Panc1 (cell line): ENCODE results near the gene CNGA4. TPM values are rescaled to one million over a fixed set of nuclear protein-coding genes. Genes with fewer than 3 reads are reported as not detected.

Source experiments
- ATAC-seq: fragments of 200-7000 bp; cut with Tn5 transposase; 2 replicates; pipeline ENCODE4 v1.9.1; 2020; ENCODE audit warnings: mild to moderate bottlenecking, moderate library complexity
- BruUV-seq: library from RNA; stranded (reverse); fragments of 400-500 nt; replicated peaks from 2 replicates; lab custom pipeline; 2021; lab: Mats Ljungman, UMichigan
- CTCF ChIA-PET: fragments of 300-600 bp; sonication (Branson Sonifier 250); formaldehyde crosslinking; loops from one replicate; lab custom pipeline; 2022; ENCODE audit warnings: antibody characterized with exemption; lab: Charles Lee
- POLR2A ChIA-PET: fragments of 300-600 bp; sonication (Branson Sonifier 250); formaldehyde crosslinking; loops from one replicate; lab custom pipeline; 2022; ENCODE audit warnings: antibody characterized with exemption; lab: Charles Lee
- DNase-seq: peaks from one replicate; pipeline ENCODE4 v3.0.0-alpha.2; 2010; ENCODE audit warnings: low read depth, low spot score
- H3K27ac ChIP-seq: 2 replicates; pipeline ENCODE4 v1.5.1; 2011; ENCODE audit warnings: mild to moderate bottlenecking, low read length, inconsistent platforms
- H3K27me3 ChIP-seq: fragments of 200-500 bp; sonication (Bioruptor generic); 2 replicates; pipeline ENCODE4 v1.6.0; 2014; ENCODE audit warnings: low read length, inconsistent platforms; ENCODE audit not compliant: control insufficient read depth, insufficient read depth
- H3K36me3 ChIP-seq: fragments of 200-500 bp; sonication (Bioruptor generic); 2 replicates; pipeline ENCODE4 v1.5.1; 2014; ENCODE audit warnings: inconsistent platforms, mild to moderate bottlenecking, low read length, moderate library complexity; ENCODE audit not compliant: control insufficient read depth, insufficient read depth
- H3K4me1 ChIP-seq: 2 replicates; pipeline ENCODE4 v1.5.1; 2011; ENCODE audit warnings: inconsistent platforms, mild to moderate bottlenecking, low read length, moderate library complexity; ENCODE audit not compliant: control insufficient read depth, insufficient read depth
- H3K4me3 ChIP-seq, 2 experiments: 2 replicates each; pipeline ENCODE4 v1.5.1; 2011 to 2012; ENCODE audit warnings: low read depth in 2 of 2, low read length in 2 of 2, mild to moderate bottlenecking in 2 of 2, inconsistent platforms in 1 of 2, moderate library complexity in 1 of 2
- H3K9me3 ChIP-seq: fragments of 200-500 bp; sonication (Bioruptor generic); 2 replicates; pipeline ENCODE4 v1.5.1; 2014; ENCODE audit warnings: low read depth, mild to moderate bottlenecking, inconsistent platforms, low read length, moderate library complexity; ENCODE audit not compliant: control insufficient read depth, insufficient read depth
- POLR2AphosphoS5 ChIP-seq: IDR thresholded peaks from 2 replicates; pipeline ENCODE4 v1.6.1; 2012; ENCODE audit warnings: mild to moderate bottlenecking, low read depth, low read length, moderate library complexity
- SIN3A ChIP-seq: IDR thresholded peaks from 2 replicates; pipeline ENCODE4 v1.6.1; 2012; ENCODE audit warnings: low read depth, mild to moderate bottlenecking, low read length, moderate library complexity, borderline replicate concordance; ENCODE audit not compliant: insufficient read depth
- TCF7L2 ChIP-seq: IDR thresholded peaks from 2 replicates; pipeline ENCODE4 v1.6.1; 2011; ENCODE audit warnings: mild to moderate bottlenecking, low read depth, low read length, inconsistent platforms
- in situ Hi-C: cut with HindIII; loops from 2 replicates; pipeline ENCODE4 v1.10.0; 2016; ENCODE audit warnings: low sequenced_read_pairs, low pct_unique_long_range_greater_than_20kb
- intact Hi-C: fragments of 100-400 bp; cut with micrococcal nuclease; formaldehyde crosslinking; loops from one replicate; pipeline ENCODE4 v1.10.0; 2022; ENCODE audit not compliant: unreplicated experiment
- total RNA-seq: library from RNA; stranded (reverse); gene quantifications from one replicate; pipeline ENCODE4 v1.2.1, GENCODE V29; 2021; ENCODE audit not compliant: unreplicated experiment
- TF ChIP-seq, protein P1 (sequence below): fragments of 450-650 bp; IDR thresholded peaks from 2 replicates; pipeline ENCODE4 v1.5.1; 2017; ENCODE audit warnings: mild to moderate bottlenecking
- TF ChIP-seq, protein P2 (sequence below), 2 experiments: IDR thresholded peaks; 2 replicates each; pipeline ENCODE4 v1.6.1; 2011 to 2012; ENCODE audit warnings: low read depth in 2 of 2, control low read depth in 1 of 2, low read length in 1 of 2, mild to moderate bottlenecking in 1 of 2, moderate library complexity in 1 of 2; ENCODE audit not compliant: insufficient read depth in 1 of 2

Gene CNGA4
- total RNA-seq, 1 experiment from 2014 or later = 0.62 TPM

DNA sequence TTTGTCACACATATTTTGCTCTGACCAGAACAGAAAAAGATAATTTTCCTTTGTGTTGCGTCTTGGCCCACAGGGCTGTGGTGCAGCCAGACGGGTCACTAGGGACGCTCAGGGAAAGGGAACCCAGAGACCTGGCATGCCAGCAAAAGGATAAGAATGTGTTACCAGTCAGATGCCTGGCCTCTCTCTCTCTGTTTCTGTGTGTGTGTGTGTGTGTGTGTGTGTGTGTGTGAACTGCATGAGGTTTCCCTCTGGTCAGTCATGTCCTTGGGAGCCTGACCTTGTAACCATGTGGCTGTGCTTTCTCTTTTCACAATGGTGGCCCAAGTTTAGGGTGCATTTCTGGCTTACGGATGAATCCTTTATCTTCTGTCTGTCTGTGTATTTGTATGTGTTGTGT, 46.1 kb downstream of the CNGA4 start:
- no peaks in the 10 kb centered on the region for H3K4me1 ChIP-seq
- DNase-seq (no peak), ATAC-seq (no peak)
- peaks cover 29% of the 10 kb centered on the region for H3K27me3 ChIP-seq
- no peak overlapping the region for H3K4me3 ChIP-seq
- intact Hi-C loops (no loop called here), in situ Hi-C loops (no loop called here)
- BruUV-seq = no TSS peak
- ChIA-PET CTCF (no interaction called here), POLR2A (no interaction called here)
- no peaks in the 10 kb centered on the region for H3K36me3 ChIP-seq
- no peaks in the 10 kb centered on the region for H3K9me3 ChIP-seq
- H3K27ac ChIP-seq = no peak overlapping the region
- no peak for TF ChIP-seq TCF7L2
- TF ChIP-seq, protein P1, sequence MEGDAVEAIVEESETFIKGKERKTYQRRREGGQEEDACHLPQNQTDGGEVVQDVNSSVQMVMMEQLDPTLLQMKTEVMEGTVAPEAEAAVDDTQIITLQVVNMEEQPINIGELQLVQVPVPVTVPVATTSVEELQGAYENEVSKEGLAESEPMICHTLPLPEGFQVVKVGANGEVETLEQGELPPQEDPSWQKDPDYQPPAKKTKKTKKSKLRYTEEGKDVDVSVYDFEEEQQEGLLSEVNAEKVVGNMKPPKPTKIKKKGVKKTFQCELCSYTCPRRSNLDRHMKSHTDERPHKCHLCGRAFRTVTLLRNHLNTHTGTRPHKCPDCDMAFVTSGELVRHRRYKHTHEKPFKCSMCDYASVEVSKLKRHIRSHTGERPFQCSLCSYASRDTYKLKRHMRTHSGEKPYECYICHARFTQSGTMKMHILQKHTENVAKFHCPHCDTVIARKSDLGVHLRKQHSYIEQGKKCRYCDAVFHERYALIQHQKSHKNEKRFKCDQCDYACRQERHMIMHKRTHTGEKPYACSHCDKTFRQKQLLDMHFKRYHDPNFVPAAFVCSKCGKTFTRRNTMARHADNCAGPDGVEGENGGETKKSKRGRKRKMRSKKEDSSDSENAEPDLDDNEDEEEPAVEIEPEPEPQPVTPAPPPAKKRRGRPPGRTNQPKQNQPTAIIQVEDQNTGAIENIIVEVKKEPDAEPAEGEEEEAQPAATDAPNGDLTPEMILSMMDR = no peak
- TF ChIP-seq POLR2AphosphoS5 = no peak
- TF ChIP-seq, protein P2, sequence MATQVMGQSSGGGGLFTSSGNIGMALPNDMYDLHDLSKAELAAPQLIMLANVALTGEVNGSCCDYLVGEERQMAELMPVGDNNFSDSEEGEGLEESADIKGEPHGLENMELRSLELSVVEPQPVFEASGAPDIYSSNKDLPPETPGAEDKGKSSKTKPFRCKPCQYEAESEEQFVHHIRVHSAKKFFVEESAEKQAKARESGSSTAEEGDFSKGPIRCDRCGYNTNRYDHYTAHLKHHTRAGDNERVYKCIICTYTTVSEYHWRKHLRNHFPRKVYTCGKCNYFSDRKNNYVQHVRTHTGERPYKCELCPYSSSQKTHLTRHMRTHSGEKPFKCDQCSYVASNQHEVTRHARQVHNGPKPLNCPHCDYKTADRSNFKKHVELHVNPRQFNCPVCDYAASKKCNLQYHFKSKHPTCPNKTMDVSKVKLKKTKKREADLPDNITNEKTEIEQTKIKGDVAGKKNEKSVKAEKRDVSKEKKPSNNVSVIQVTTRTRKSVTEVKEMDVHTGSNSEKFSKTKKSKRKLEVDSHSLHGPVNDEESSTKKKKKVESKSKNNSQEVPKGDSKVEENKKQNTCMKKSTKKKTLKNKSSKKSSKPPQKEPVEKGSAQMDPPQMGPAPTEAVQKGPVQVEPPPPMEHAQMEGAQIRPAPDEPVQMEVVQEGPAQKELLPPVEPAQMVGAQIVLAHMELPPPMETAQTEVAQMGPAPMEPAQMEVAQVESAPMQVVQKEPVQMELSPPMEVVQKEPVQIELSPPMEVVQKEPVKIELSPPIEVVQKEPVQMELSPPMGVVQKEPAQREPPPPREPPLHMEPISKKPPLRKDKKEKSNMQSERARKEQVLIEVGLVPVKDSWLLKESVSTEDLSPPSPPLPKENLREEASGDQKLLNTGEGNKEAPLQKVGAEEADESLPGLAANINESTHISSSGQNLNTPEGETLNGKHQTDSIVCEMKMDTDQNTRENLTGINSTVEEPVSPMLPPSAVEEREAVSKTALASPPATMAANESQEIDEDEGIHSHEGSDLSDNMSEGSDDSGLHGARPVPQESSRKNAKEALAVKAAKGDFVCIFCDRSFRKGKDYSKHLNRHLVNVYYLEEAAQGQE (IDR thresholded peaks at IDR 0.05; ENCODE audit: insufficient read depth in 1 of 2, low read depth in 2 of 2, low read length in 1 of 2) = no peak
- TF ChIP-seq SIN3A = no peak

Other genes with a start within 250 kb of the CNGA4 start
- gene OR56A4, start 232.1 kb upstream of the CNGA4 start, total RNA-seq = not detected
- gene OR56A1, start 208.3 kb upstream of the CNGA4 start, total RNA-seq = not detected
- gene OR56B4, start 131.4 kb upstream of the CNGA4 start, total RNA-seq = not detected
- gene OR52B2, start 68.8 kb upstream of the CNGA4 start, total RNA-seq = not detected
- gene OR52W1, start 39.9 kb upstream of the CNGA4 start, total RNA-seq = not detected
- not detected for gene C11orf42, start 33.5 kb upstream of the CNGA4 start, total RNA-seq
- gene FHIP1B, start 4.5 kb upstream of the CNGA4 start, total RNA-seq = 42.8 TPM
- not detected for gene CCKBR, start 20.7 kb downstream of the CNGA4 start, total RNA-seq
- 31.1 TPM for gene CAVIN3, start 81.4 kb downstream of the CNGA4 start, total RNA-seq
- gene SMPD1, start 151.4 kb downstream of the CNGA4 start, total RNA-seq = 20.0 TPM
- 9.6 TPM for gene APBB1, start 180.0 kb downstream of the CNGA4 start, total RNA-seq
- 1.0 TPM for gene HPX, start 201.9 kb downstream of the CNGA4 start, total RNA-seq
- 35.4 TPM for gene TRIM3, start 234.9 kb downstream of the CNGA4 start, total RNA-seq
- 116 TPM for gene ARFIP2, start 242.2 kb downstream of the CNGA4 start, total RNA-seq
- gene TIMM10B, start 242.4 kb downstream of the CNGA4 start, total RNA-seq = 63.8 TPM